ENCODE measurements around the gene DCAF16. TPM values are rescaled to one million over a fixed set of nuclear protein-coding genes. Genes with fewer than 3 reads are reported as not detected.

Gene DCAF16
- polyA plus RNA-seq, 1 donor (not counting 4 experiments of a cell fraction or from before 2014, with no cell fraction given) = 16.2 TPM

DNA sequence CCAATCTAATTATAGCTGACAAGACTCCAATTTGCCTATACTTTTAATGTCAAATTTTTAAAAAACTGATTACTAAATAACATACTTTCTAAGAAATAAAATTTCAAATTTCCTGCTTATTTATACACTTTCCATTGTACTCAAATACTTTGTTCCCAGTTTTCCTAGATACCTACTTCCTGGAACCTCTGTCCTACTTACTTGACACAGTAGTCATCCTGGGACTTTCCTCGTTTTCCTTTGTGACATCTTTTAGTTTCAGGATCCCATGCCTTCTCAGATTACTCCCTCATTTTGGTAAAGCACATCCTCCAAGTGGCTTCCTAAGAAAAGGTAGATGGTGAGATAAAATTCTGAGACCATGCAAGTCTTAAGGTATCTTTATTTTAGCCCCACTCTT is 15.8 kb downstream of the DCAF16 start:
- no peak for FAIRE-seq
- Histone ChIP-seq H3K27me3 (ENCODE audit: control insufficient read depth, extremely low read depth, insufficient read depth, low read length) (no peaks in the 10 kb centered on the region), H3K9me1 (ENCODE audit: control insufficient read depth, extremely low read depth, insufficient read depth, low read length) (no peaks in the 10 kb centered on the region), H4K20me1 (ENCODE audit: control insufficient read depth, extremely low read depth, insufficient read depth, low read length) (no peaks in the 10 kb centered on the region), H3K4me1 (ENCODE audit: control insufficient read depth, extremely low read depth, insufficient read depth, low read length) (no peaks in the 10 kb centered on the region), H3K4me2 (ENCODE audit: control insufficient read depth, extremely low read depth, insufficient read depth, low read depth, low read length) (no peak overlapping the region), H3K9ac (ENCODE audit: control insufficient read depth, extremely low read depth, insufficient read depth, low read length) (no peak overlapping the region), H3K27ac (ENCODE audit: control insufficient read depth, insufficient read depth, low read length) (no peak overlapping the region), H3K36me3 (ENCODE audit: control insufficient read depth in 2 of 2, extremely low read depth in 1 of 2, insufficient read depth in 2 of 2, low read length in 2 of 2) (peaks cover 0 to 3% of the 10 kb centered on the region in 2 experiments), H2AFZ (ENCODE audit: control insufficient read depth, low read length) (no peak overlapping the region), H3K79me2 (ENCODE audit: control insufficient read depth, insufficient read depth, low read length) (no peaks in the 10 kb centered on the region), H3K9me3 (ENCODE audit: control insufficient read depth, low read depth, low read length) (no peaks in the 10 kb centered on the region), H3K4me3 (ENCODE audit: control insufficient read depth in 2 of 3, extremely low read depth in 1 of 3, insufficient read depth in 2 of 3, low read depth in 1 of 3, low read length in 3 of 3) (no peak overlapping the region)
- dilution Hi-C loops (cut with MboI; ENCODE audit: extremely low pct_ligation_motif_present, low sequenced_read_pairs) = no loop called here
- no peak for DNase-seq (ENCODE audit: low read depth, low spot score)
- no peak for TF ChIP-seq EZH2 (IDR thresholded peaks at IDR 0.05; ENCODE audit: low read length)
- TF ChIP-seq, protein P1, sequence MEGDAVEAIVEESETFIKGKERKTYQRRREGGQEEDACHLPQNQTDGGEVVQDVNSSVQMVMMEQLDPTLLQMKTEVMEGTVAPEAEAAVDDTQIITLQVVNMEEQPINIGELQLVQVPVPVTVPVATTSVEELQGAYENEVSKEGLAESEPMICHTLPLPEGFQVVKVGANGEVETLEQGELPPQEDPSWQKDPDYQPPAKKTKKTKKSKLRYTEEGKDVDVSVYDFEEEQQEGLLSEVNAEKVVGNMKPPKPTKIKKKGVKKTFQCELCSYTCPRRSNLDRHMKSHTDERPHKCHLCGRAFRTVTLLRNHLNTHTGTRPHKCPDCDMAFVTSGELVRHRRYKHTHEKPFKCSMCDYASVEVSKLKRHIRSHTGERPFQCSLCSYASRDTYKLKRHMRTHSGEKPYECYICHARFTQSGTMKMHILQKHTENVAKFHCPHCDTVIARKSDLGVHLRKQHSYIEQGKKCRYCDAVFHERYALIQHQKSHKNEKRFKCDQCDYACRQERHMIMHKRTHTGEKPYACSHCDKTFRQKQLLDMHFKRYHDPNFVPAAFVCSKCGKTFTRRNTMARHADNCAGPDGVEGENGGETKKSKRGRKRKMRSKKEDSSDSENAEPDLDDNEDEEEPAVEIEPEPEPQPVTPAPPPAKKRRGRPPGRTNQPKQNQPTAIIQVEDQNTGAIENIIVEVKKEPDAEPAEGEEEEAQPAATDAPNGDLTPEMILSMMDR (optimal IDR thresholded peaks at IDR 0.05 in 1 of 3, IDR thresholded peaks at IDR 0.05 in 1 of 3, conservative IDR thresholded peaks at IDR 0.05 in 1 of 3; ENCODE audit: extremely low read depth in 1 of 3, insufficient read depth in 2 of 3, low read length in 3 of 3) = no peak

DNA sequence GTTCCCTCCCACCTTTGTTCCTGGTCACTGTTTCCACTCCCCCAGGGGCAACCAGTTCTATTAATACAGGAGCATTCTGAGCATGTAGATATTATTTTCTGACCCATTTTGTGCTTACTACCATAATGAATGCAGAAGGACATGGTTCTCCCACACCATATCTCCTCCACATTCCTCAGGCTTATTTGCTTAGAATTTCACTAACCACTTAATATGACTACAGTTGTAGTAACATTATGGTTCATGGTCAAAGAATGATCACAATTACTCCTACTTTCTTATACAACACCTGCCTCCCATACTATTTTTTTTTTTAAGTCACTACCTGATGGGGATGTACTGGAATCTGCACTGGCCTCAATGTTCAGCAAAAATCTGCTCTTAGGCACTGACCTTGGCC is 21.6 kb downstream of the DCAF16 start:
- dilution Hi-C loops (cut with MboI; ENCODE audit: extremely low pct_ligation_motif_present, low sequenced_read_pairs) = no loop called here
- FAIRE-seq (no peak), DNase-seq (ENCODE audit: low read depth, low spot score) (no peak)
- H3K9me1 ChIP-seq (ENCODE audit: control insufficient read depth, extremely low read depth, insufficient read depth, low read length) = no peaks in the 10 kb centered on the region
- no peaks in the 10 kb centered on the region for H3K36me3 ChIP-seq (ENCODE audit: control insufficient read depth in 2 of 2, extremely low read depth in 1 of 2, insufficient read depth in 2 of 2, low read length in 2 of 2)
- no peaks in the 10 kb centered on the region for H3K27me3 ChIP-seq (ENCODE audit: control insufficient read depth, extremely low read depth, insufficient read depth, low read length)
- H3K4me3 ChIP-seq (ENCODE audit: control insufficient read depth in 2 of 3, extremely low read depth in 1 of 3, insufficient read depth in 2 of 3, low read depth in 1 of 3, low read length in 3 of 3) = no peak overlapping the region
- no peak overlapping the region for H3K9ac ChIP-seq (ENCODE audit: control insufficient read depth, extremely low read depth, insufficient read depth, low read length)
- H4K20me1 ChIP-seq (ENCODE audit: control insufficient read depth, extremely low read depth, insufficient read depth, low read length) = no peaks in the 10 kb centered on the region
- H3K4me1 ChIP-seq (ENCODE audit: control insufficient read depth, extremely low read depth, insufficient read depth, low read length) = peaks cover 21% of the 10 kb centered on the region
- TF ChIP-seq, protein P1 (optimal IDR thresholded peaks at IDR 0.05 in 1 of 3, IDR thresholded peaks at IDR 0.05 in 1 of 3, conservative IDR thresholded peaks at IDR 0.05 in 1 of 3; ENCODE audit: extremely low read depth in 1 of 3, insufficient read depth in 2 of 3, low read length in 3 of 3) = no peak
- no peak for TF ChIP-seq EZH2 (IDR thresholded peaks at IDR 0.05; ENCODE audit: low read length)
- H2AFZ ChIP-seq (ENCODE audit: control insufficient read depth, low read length) = no peak overlapping the region
- H3K79me2 ChIP-seq (ENCODE audit: control insufficient read depth, insufficient read depth, low read length) = no peaks in the 10 kb centered on the region
- H3K4me2 ChIP-seq (ENCODE audit: control insufficient read depth, extremely low read depth, insufficient read depth, low read depth, low read length) = no peak overlapping the region
- H3K9me3 ChIP-seq (ENCODE audit: control insufficient read depth, low read depth, low read length) = no peaks in the 10 kb centered on the region
- no peak overlapping the region for H3K27ac ChIP-seq (ENCODE audit: control insufficient read depth, insufficient read depth, low read length)

Data from keratinocyte (primary cell).